GM18858 (cell line): ENCODE data around the gene TMPRSS11A.

Source experiments
- ATAC-seq: cut with Tn5 transposase; IDR thresholded peaks from one replicate; pipeline ENCODE4 v1.9.1; 2021; ENCODE audit not compliant: unreplicated experiment

Gene TMPRSS11A

DNA sequence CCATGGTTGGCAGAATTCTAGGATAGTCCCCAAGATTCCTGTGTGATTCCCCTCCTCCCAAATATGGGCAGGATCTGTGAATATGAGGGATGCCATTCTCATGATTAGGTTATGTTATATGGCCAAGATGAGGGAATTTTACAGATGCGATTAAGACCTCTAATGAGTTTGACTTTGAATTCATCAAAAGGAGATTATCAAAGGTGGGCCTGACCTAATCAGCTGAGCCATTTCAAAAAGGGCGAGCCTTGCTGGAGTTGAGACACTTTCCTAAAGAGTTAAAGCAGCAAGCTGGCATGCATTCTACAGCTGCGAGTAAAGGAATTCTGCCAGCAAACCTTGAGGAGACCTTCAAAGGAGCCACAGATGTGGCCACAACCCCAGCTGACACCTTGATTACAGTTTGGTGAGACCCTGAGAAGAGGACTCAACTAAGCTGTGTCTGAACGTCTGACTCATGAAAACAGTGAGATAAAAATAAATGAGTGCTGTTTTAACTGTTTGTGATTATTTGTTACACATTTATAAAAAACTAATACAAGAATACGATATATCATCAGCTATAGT, 47.8 kb downstream of the TMPRSS11A start:
- no peak for ATAC-seq

DNA sequence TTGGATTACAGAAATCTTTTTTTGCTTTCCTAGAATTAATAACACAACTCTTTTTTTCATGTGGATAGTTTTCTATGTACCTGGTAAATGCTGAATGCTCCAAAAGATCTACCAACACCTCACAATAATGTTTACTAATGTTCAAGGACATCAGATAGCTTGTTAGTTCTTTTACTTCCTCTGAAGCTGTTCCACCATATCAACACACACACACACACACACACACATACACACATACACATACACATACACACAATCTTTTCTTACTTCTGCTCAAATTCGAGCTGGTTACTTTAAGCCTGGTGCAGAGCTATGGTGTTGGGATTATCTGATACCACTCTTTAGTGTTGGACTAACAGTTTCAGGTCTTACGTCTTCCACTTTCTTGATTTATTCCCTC, 51.2 kb downstream of the TMPRSS11A start:
- no peak for ATAC-seq

DNA sequence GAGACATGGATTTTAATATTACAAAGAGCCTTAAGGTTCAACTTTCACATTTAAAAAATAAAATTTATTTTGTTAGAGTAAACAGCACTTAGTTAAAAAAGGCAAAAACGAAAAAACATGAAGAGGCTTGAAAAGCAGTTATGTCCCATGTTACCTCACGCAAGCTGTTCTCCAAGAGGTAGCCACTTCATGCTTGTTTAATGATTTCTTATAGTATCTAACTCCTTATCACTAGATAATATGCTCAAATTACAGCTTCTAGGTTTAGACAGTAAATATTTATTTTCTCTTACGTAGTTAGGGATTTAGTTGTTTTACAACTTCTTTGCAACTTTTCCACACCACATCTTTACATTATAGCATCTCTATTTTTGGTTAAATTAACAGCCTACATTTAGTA, 51.7 kb downstream of the TMPRSS11A start:
- no peak for ATAC-seq

DNA sequence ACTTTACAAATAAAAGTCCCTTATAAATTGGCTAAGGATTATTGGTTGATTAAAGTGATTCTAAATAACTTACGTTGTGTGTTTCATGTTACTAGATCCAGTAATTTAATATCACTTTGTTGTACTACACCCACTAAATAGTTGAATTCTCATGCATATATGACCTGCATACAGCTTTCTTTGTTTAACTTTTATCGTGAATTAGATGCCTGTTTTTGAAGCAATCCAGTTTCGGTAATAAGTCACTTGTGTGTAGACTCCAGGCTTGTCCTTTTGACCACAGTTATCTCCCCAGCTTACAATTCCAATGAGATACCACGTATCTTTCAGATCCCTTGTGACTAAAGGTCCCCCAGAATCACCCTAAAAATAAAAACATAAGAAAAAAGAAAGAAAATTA, 52.2 kb downstream of the TMPRSS11A start:
- ATAC-seq: no peak

DNA sequence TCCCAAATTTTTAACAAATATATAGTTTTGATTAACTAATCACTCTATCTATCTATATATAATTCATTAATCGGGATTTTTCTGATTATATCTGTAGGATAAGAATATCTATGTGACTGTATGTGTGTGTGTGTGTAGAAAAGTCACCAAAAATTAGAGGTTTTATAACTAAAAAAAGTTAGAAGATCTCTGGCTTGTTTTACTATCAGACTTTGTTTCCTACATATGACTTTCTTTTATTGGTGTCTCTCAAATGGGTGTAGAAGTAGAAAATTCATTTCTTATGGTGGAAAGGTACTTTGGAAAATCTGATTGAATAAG, 52.7 kb downstream of the TMPRSS11A start:
- ATAC-seq: peak; percentile 14

DNA sequence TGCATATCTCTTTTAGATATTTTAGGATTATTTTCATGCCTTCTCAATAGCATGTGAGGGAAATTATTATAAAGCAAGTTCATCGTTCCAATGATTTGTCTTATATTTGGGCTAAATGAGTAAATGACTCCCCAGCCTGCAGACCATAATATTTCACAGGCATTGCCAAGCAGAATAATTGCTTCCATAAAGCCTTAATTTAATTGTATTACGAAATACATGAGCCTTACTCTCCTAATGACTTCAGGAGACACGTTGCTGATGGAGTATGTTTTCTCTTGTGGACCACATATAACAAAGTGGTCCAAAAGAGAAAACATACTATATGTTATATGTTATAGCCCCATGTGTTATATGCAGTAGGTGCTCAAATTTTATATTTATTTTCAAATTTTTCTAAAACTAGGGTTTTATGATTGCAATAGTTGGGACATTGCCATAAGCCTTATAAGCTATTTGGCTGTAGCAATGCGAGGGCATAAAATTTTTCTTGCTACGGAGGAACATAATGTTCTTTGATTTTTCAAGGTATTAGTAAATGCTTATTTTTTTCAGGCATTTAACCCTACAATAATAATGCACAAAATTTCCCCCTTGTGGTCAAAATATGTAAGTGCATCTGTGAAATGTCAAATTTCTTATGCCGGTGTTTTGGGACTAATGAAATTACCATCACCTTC, 53.2 kb downstream of the TMPRSS11A start:
- ATAC-seq: peak; percentile 56

DNA sequence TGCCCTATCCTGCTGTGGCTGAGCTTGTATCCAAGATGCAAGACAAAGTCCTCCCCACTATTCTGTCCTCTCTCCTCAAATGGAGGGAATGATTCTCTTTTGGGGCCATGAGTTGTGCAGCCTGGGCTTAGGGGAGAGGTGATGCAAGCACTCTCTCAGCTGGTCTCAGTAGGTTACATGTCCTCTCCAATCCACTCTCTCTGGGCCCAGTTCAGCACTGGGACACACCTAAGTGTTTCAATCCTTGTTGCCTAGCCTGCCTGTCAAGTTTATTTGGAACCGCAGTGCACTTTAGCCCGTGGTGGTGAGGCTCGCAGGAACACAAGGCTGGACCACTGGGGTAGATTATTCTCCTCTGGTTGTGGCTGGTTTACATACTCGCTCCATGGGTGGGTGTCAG, 55.6 kb downstream of the TMPRSS11A start:
- ATAC-seq: no peak

DNA sequence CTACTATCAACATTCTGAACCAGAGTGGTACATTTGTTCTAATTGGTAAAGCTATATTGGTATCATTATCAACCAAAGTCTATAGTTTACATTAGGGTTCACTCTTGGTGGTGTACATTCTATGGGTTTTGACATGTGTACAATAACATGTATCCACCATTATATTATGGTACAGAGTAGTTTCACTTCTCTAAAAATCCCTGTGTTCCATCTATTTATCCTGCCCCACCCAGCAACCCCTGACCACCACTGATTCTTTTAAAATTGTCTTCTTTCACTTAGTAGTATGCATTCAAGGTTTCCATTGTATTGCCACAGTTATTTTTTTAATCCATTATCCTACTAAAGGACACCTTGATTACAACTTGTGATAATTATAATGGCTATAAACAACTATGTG, 64.2 kb downstream of the TMPRSS11A start:
- ATAC-seq: no peak

DNA sequence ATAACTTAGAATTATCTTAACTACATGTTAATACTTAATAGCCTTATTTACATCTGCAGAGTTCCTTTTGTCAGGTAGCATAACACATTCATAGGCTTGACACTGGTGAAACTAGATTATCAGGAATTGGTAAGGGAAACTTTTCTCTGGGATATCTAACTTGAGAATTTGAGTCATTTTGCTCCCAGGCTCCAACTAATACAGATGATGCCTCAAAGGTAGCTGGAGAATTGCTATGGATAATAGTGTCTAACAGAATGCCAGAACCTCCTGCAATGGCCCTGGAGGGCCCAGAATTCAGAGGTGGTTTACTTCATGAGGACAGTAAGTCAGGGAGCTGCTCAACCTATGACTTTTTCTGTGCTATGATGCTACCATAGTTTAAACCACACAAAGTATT, 65.6 kb downstream of the TMPRSS11A start:
- ATAC-seq: no peak

DNA sequence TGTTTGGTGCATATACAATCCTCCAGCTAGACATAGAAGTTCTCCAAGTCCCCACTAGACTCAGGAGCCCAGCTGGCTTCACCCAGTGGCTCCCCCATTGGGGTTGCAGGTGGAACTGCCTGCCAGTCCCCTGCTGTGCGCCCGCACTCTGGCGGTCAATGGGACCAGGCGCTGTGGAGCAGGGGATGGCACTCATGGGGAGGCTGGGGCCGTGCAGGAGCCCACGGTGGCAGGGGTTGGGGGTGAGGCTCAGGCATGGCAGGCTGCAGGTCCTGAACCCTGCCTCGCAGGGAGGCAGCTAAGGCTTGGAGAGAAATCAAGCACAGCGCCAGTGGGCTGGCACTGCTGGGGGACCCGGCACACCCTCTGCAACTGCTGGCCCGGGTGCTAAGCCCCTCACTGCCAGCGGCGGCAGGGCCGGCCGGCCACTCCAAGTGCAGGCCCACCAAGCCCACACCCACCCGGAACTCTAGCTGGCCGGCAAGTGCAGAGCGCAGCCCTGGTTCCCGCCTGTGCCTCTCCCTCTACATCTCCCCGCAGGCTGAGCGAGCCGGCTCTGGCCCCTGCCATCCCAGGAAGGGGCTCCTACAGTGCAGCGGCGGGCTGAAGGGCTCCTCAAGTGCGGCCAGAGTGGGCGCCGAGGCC, 66.8 kb downstream of the TMPRSS11A start:
- no peak for ATAC-seq

DNA sequence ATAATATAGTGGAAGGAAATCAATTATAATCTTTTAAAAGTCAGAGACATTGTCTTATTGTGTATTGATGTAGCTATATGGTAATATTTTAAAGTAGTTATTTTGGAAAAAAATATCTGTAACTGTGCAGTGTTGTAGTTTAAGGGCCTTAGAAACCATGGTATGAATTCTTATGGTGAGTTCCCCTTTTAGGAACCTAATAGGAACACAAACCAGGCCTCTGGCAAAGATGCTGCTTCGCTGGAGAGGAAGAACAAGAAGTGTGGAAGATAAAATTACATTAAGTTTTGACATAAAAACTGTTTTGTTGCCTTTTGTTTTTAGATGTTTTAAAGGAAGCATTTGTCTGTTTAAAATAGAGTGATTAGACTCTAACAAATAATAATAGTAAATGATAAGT, 68.6 kb downstream of the TMPRSS11A start:
- ATAC-seq: no peak

DNA sequence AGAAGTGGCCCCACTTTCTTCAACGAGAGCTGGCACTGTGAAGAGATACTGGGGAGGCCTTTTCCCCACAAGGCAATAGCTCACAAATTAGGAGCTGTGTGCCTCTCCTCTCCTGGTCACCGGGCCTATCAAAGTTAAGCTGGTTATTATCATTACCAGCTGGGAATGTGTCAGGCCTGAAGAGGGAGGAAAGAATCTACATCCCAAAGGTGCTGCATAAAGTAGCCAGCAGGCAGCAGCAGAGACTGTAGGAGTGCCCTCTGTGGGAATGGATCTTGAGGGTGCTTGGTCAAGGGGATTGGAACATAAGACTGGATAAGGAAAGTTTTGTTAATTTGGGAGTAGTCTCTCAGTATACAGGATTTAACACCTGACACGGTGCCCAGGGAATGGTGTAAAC, 70.4 kb downstream of the TMPRSS11A start:
- no peak for ATAC-seq

DNA sequence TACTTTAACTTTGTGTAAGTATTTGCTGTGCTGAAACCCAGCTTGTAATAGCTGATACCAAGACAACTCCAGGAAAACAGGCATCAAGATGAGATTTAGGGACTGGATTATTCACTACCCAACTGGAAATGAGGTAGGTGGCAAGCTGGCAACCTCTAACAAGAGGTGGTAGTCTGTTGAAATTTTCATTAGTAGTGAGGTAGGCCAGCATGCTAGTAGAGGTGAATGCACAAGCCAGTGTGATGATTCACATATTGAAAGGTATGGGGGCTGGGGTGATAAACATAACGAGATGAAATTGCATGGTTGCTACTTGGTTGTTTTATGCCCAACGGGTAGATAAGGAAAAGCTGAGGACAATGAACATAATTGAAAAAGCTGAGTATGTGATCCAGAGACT, 71.0 kb downstream of the TMPRSS11A start:
- ATAC-seq: no peak

DNA sequence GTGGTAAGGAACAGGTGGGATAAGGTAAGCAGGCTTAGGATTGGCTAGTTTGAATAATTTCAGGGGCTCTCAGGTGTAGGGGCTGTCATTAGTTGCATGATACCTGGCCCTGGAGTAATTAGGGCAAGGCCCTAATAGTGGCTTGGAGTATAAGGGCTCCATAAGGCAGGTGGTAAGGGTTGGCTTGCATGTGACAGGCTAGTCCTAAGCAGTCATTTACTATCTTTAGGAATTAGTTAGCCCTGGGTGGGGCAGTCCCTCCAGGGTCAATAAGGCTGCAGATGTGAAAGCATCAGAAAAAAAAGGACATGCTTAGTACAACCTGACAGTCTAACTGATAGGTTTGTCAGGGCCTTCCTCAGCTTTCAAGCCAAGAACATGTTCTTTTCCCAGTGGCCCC, 71.6 kb downstream of the TMPRSS11A start:
- ATAC-seq: no peak

DNA sequence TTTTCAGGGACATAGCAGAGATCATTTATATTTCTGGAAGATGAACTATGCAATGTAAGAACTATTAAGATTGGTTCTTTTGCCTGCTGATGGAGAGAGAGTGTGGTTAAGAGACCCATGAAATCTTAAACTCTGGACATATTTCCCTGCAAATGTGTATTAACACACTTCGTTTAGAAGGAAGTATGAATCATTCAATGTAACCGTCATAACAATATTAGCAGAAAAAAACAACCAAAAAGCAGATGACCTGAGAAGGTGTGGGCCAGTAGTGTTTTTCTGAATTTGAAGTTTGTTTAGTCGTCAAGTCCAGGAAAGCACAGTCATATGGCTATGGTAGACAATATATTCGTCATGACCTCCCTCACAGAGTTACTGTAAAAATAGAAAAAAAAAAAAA, 77.0 kb downstream of the TMPRSS11A start:
- ATAC-seq: no peak

DNA sequence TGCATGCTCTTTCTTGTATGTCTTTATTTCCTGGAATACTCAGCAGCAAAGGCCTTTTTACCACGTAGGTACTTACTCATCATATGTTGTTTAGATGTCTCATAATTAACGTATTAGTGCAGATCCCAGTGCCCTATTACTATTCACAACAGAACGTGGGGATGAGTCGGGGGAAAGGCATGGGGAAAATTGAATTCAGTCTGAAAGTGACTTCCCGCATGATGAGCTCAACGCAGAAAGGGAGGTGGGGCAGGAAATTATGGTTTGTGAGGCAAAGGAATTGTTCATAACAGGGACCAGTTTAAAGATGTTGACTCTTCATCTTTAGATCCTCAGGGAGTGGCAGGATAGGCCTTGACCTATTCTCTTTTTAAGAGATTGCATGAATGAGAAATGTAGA, 77.5 kb downstream of the TMPRSS11A start:
- ATAC-seq: no peak

DNA sequence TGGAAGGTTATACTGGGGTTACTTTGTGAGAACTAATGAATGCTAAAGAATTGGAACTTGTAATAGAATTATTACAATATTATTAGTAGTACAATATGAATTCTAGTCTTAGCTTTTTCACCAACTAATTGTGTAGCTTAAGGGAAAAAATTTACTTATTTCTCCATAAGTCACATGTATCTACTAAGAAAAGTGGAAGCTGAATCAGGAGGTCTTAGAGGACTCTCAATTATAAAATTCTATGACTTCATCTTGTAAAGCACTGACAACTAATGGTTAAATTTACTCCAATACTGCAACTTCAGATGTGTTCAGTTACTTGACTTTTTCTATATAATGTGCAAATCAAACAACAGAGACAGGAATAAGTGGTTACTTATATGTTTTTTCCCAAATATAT, 78.6 kb downstream of the TMPRSS11A start:
- no peak for ATAC-seq

DNA sequence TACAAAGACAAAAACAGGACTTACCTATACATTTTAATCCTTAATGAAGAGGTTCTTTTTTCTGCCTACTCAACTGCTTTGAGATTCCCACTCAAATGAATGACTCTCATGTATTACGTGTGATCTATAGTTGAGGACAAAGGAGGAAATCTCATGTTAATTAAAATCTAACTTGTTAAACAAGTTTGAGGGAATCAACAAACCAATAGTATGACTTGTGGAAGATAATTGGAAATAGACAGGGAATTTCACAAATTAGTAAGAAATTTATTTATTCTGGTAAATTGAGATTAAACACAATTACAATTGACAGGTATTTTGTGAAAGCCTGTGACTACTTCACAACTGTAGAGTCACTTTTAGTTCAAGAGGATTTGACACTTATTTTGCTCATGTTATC, 79.4 kb downstream of the TMPRSS11A start, which contains the start of gene TMPRSS11D:
TMPRSS11D (minus strand) TSS at position 101 of the 400 bp plus-strand sequence; CDS start at position 32, 69 bp downstream.
- ATAC-seq: no peak

DNA sequence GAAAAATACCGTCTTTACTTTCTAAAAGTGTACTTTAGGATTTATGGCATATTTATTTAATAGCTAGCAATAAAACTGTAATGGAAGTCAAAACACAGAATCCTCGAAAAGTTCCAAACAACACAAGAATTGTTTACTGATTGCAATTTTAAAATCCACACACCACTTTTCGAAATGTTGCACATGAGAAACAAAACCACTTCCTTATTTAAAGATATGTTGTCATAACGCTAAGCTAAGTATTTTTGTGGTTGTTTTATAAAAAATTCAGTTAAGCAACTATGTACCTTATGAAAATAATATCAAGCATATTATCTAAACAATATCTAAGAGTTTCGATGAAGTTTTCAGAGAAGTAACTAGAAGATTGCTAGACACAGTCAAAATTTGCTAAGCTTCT, 79.8 kb downstream of the TMPRSS11A start:
- ATAC-seq: no peak

DNA sequence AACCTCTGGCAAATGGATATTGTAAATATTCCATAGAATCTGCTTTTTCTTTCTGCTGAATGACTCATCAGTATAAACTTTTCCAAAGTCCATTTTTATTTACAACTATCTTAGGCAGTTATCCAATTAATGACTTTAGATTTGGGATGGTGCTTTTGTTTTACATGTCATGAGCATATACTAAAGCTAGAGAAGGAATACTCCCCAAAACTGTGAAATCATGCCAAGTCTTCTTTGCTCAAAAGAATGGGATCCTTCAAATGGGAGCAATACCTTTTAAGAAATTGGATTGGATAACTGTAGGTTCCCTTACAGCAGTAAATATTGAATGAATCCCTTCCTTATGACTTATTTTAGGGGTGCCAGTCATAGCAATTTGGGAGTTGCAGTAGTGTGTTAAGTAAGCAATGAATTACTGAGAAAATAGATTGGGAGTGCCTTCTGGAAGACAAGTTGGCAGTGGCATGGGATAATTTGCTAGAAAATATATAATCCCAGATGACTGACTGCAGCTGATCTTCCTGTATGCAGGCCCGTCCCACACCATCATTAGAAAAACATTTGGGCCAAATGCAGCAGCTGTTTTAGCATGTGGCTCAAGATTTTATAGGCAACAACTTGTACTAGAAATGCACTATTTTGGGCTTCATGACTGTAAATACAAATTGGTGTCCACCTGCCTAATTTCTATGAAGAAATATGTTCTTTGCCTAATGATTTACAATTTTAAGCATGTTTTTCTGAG, 82.3 kb downstream of the TMPRSS11A start:
- ATAC-seq: no peak

DNA sequence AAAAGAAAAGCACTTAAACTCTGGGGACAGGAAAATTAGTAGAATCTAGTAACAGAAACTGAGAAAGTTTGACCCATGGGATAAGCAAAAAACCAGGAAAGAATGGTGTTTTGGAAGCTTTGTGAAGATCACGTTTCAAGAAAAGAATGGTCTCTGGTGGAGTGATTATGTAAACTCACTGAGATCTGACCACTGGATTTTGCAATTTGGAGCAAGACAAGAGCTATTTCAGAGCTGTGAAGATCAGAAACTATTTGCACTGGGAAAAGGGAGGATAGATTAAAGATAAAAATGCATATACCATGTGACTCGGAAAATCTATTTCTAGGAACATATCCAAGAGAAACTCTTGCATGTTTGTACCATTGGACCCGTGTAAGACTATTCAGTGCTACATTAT, 83.8 kb downstream of the TMPRSS11A start:
- no peak for ATAC-seq

DNA sequence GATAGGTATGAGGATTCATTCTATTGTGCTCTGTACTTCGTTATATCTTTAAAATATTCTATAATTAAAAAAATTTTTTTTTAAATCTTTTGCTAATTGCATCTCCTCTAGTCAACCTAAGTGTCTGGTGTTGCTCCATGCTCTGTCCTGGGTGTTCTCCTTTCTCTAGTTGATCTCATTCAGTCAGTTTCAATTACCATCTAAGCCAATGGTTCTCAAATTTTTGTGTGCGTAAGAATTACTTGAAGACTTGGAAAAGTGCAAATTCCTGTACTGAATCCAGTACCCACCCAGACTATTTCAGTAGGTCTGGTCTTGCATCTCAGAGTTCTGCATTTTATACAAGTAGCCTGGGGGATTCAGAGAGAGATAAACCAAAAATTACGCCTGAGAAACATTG, 86.2 kb downstream of the TMPRSS11A start:
- no peak for ATAC-seq
